Suppressor macrophage treated with lipopolysaccharide for 1 hour (primary cell): ENCODE measurements around the gene MRPS2.

Experiments used
- DNase-seq, 3 donors: peaks; one replicate each; pipeline ENCODE4 v3.0.0-alpha.2; 2020 to 2022

MRPS2 gene

GRCh38 chr9:135480940-135481310 is 19.6 kb upstream of the MRPS2 start:
- DNase-seq = no peak

- peak in 2 of 3 donors; percentile 23 to 27 for DNase-seq
These were observed 18.3 kb upstream of the MRPS2 start for GRCh38 chr9:135482015-135482754.

- DNase-seq = no peak
These were observed 15.8 kb upstream of the MRPS2 start for GRCh38 chr9:135484460-135485277.

GRCh38 chr9:135485385-135485784 is 15.1 kb upstream of the MRPS2 start:
- no peak for DNase-seq

GRCh38 chr9:135485832-135486231 is 14.7 kb upstream of the MRPS2 start:
- no peak for DNase-seq

- no peak for DNase-seq
These were observed 14.0 kb upstream of the MRPS2 start for GRCh38 chr9:135486267-135487065.

- DNase-seq = no peak
These were observed 13.0 kb upstream of the MRPS2 start for GRCh38 chr9:135487281-135488012.

- DNase-seq = no peak
These were observed 12.5 kb upstream of the MRPS2 start for GRCh38 chr9:135488013-135488330.

- no peak for DNase-seq
These were observed 12.0 kb upstream of the MRPS2 start for GRCh38 chr9:135488527-135488926.

- peak in 2 of 3 donors; percentile 13 to 25 for DNase-seq
These were observed 11.1 kb upstream of the MRPS2 start for GRCh38 chr9:135489188-135489906.

GRCh38 chr9:135490166-135490870 is 10.2 kb upstream of the MRPS2 start:
- DNase-seq = no peak

GRCh38 chr9:135490980-135491464 is 9.5 kb upstream of the MRPS2 start:
- DNase-seq = peak; percentile 34 to 52 (median 46)

GRCh38 chr9:135491764-135492163 is 8.7 kb upstream of the MRPS2 start:
- no peak for DNase-seq

GRCh38 chr9:135492886-135493669 is 7.4 kb upstream of the MRPS2 start:
- DNase-seq = no peak

- no peak for DNase-seq
These were observed 5.5 kb upstream of the MRPS2 start for GRCh38 chr9:135494791-135495559.

- DNase-seq = no peak
These were observed 1.9 kb upstream of the MRPS2 start for GRCh38 chr9:135498381-135499126.

- DNase-seq = peak; percentile 91 to 96 (median 95)
These were observed 984 bp upstream of the MRPS2 start for GRCh38 chr9:135499326-135500070.

- DNase-seq = no peak
These were observed 384 bp upstream of the MRPS2 start for GRCh38 chr9:135500071-135500524.
